Choroid plexus epithelial cell (primary cell): ENCODE measurements around the gene TCN2.
"Not testable (repeated sequence)": the region's sequence is repeated elsewhere in the genome, so short reads cannot be mapped to it uniquely, and the experiment has no call there.

Source experiments
- DNase-seq: peaks from one replicate; pipeline ENCODE4 v3.0.0-alpha.2; 2010; ENCODE audit warnings: low read depth
- H3K4me3 ChIP-seq: 2 replicates; pipeline ENCODE4 v1.5.1; 2011; ENCODE audit warnings: low read depth, mild to moderate bottlenecking, control low read depth, low read length, moderate library complexity
- CTCF ChIP-seq: conservative IDR thresholded peaks from 2 replicates; pipeline ENCODE4 v1.5.1; 2011; ENCODE audit warnings: low read depth, mild to moderate bottlenecking, control low read depth, inconsistent platforms, low read length, moderate library complexity

TCN2 gene

GRCh38 chr22:30668386-30668710, 61.4 kb downstream of the TCN2 start:
- TF ChIP-seq CTCF: no peak
- no peak for DNase-seq

GRCh38 chr22:30671071-30671470, 64.1 kb downstream of the TCN2 start:
- no peak for TF ChIP-seq CTCF
- H3K4me3 ChIP-seq: no peak overlapping the region
- DNase-seq: no peak

More at GRCh38 chr22:30668386-30668710, 61.4 kb downstream of the TCN2 start:
- H3K4me3 ChIP-seq: peak overlapping the region; percentile 96

GRCh38 chr22:30673136-30673535, 66.2 kb downstream of the TCN2 start:
- no peak for DNase-seq
- no peak for TF ChIP-seq CTCF
- H3K4me3 ChIP-seq: no peak overlapping the region

GRCh38 chr22:30674482-30674881, 67.5 kb downstream of the TCN2 start:
- no peak overlapping the region for H3K4me3 ChIP-seq
- no peak for TF ChIP-seq CTCF
- DNase-seq: no peak

- DNase-seq: no peak
- TF ChIP-seq CTCF: no peak
- no peak overlapping the region for H3K4me3 ChIP-seq
These were observed 68.5 kb downstream of the TCN2 start for GRCh38 chr22:30675436-30675835.

- H3K4me3 ChIP-seq, DNase-seq: not testable (repeated sequence)
These were observed 69.6 kb downstream of the TCN2 start for GRCh38 chr22:30676565-30676964.
